ENCODE data around the gene INPP5D. TPM values are rescaled to one million over a fixed set of nuclear protein-coding genes. Genes with fewer than 3 reads are reported as not detected.
A peak's percentile ranks its signal among the peaks of the same experiment; 100 is the strongest.

The INPP5D gene
- total RNA-seq, 1 experiment from 2014 or later, result 12.7 TPM

DNA sequence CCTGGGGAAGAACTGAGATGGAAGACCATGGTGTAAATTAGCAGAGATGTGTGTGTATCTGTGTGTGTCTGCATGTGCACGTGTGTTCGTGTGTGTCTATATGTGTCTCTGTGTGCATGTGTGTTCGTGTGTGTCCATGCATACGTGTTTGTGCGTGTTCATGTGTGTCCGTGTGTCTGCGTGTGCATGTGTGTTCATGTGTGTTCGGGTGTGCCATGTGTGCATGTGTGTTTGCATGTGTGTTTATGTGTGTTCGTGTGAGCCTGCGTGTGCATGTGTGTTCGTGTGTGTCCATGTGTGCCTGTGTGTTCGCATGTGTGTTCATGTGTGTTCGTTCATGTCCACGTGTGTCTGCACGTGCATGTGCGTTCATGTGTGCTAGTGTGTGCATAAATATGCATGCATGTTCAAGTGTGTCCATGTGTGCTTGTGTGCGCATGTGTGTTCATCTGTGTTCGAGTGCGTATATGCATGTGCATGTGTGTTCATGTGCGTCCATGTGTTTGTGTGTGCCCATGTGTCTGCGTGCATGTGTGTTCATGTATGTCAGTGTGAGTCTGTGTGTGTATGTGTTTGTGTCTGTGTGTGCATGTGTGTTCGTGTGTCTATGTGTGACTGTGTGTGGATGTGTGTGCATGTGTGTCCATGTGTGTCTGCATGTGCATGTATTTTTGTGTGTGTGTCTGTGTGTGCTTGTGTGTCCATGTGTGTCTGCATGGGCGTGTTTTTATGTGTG is 24.5 kb upstream of the INPP5D start:
- WGBS (ENCODE audit: extremely low coverage, insufficient read length, low lambda C conversion rate), result no CpG with 5 or more reads among the region's 23 CpGs
- Histone ChIP-seq H3K14ac (ENCODE audit: insufficient read depth, low read length) (no peak overlapping the region), H4K20me1 (ENCODE audit: control insufficient read depth, insufficient read depth, insufficient read length) (no peaks in the 10 kb centered on the region), H3K4me2 (ENCODE audit: insufficient read depth, insufficient read length, low read length) (no peak overlapping the region), H2BK5ac (ENCODE audit: insufficient read length, low read length) (no peak overlapping the region), H3T11ph (ENCODE audit: low read length) (no peak overlapping the region), H3K18ac (ENCODE audit: insufficient read length, low read depth, low read length) (no peak overlapping the region), H3K56ac (ENCODE audit: insufficient read length, low read depth, low read length) (peak overlapping the region; percentile 3), H2AK5ac (ENCODE audit: insufficient read length, low read length) (no peak overlapping the region), H3K27me3 (ENCODE audit: insufficient read depth, low read length) (no peaks in the 10 kb centered on the region), H4K5ac (ENCODE audit: insufficient read length, low read depth, low read length) (peak overlapping the region; percentile 6), H3K23me2 (ENCODE audit: insufficient read length, low read depth, low read length, poor library complexity, severe bottlenecking) (no peaks in the 10 kb centered on the region), H4K91ac (ENCODE audit: insufficient read length, low read depth, low read length) (no peak overlapping the region), H2BK20ac (ENCODE audit: low read depth, low read length, poor library complexity, severe bottlenecking) (no peak overlapping the region), H2BK120ac (ENCODE audit: low read depth, low read length, poor library complexity, severe bottlenecking) (no peak overlapping the region), H3K4me1 (ENCODE audit: insufficient read depth, low read length) (no peaks in the 10 kb centered on the region), H3K4ac (ENCODE audit: low read depth, low read length) (no peak overlapping the region), H3K79me1 (ENCODE audit: insufficient read depth, low read depth, low read length, poor library complexity, severe bottlenecking) (no peaks in the 10 kb centered on the region), H3K9ac (ENCODE audit: extremely low read depth, insufficient read length, low read length) (no peak overlapping the region), H4K8ac (replicated peaks; ENCODE audit: insufficient read length, low read depth, low read length) (peak overlapping the region; percentile 22), H2BK12ac (ENCODE audit: insufficient read length, low read depth, low read length) (no peak overlapping the region), H3K27ac (ENCODE audit: insufficient read length, low read depth, low read length) (no peak overlapping the region), H3K9me3 (ENCODE audit: control insufficient read depth, low read depth, low read length) (no peaks in the 10 kb centered on the region), H2BK15ac (ENCODE audit: low read depth, low read length) (no peak overlapping the region), H2AFZ (ENCODE audit: low read length) (no peak overlapping the region), H3K79me2 (ENCODE audit: insufficient read depth, low read length) (no peaks in the 10 kb centered on the region), H3K23ac (ENCODE audit: insufficient read length, low read depth, low read length) (no peak overlapping the region)
- H3K9me3 Mint-ChIP-seq, result no peaks in the 10 kb centered on the region
- H3K27ac Mint-ChIP-seq, result no peak overlapping the region
- no peaks in the 10 kb centered on the region for H3K36me3 Mint-ChIP-seq (ENCODE audit: insufficient read depth in 1 of 3, low read depth in 3 of 3)
- TF ChIP-seq, protein P1, sequence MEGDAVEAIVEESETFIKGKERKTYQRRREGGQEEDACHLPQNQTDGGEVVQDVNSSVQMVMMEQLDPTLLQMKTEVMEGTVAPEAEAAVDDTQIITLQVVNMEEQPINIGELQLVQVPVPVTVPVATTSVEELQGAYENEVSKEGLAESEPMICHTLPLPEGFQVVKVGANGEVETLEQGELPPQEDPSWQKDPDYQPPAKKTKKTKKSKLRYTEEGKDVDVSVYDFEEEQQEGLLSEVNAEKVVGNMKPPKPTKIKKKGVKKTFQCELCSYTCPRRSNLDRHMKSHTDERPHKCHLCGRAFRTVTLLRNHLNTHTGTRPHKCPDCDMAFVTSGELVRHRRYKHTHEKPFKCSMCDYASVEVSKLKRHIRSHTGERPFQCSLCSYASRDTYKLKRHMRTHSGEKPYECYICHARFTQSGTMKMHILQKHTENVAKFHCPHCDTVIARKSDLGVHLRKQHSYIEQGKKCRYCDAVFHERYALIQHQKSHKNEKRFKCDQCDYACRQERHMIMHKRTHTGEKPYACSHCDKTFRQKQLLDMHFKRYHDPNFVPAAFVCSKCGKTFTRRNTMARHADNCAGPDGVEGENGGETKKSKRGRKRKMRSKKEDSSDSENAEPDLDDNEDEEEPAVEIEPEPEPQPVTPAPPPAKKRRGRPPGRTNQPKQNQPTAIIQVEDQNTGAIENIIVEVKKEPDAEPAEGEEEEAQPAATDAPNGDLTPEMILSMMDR (conservative IDR thresholded peaks at IDR 0.05), result no peak
- DNase-seq, result no peak
- no peaks in the 10 kb centered on the region; the same call in 1 of the 2 replicates for H3K27me3 Mint-ChIP-seq (ENCODE audit: low read depth)
- peaks cover 9 to 11% of the 10 kb centered on the region in 2 experiments for H3K4me1 Mint-ChIP-seq
- no peak overlapping the region for H3K4me3 Mint-ChIP-seq
